Measurements from ENCODE around the gene NTRK1.

GRCh38 chr1:156887317-156887716 lies 26.7 kb downstream of the NTRK1 start:
- TF ChIP-seq CTCF (conservative IDR thresholded peaks at IDR 0.05; ENCODE audit: low read depth, low read length), result no peak
- TF ChIP-seq SMC3 (IDR thresholded peaks at IDR 0.05; ENCODE audit: low read depth, low read length), result no peak
- no peak for TF ChIP-seq RAD21 (IDR thresholded peaks at IDR 0.05; ENCODE audit: low read length)
- TF ChIP-seq RCOR1 (IDR thresholded peaks at IDR 0.05; ENCODE audit: insufficient replicate concordance, low read length), result no peak
- TF ChIP-seq POLR2A (IDR thresholded peaks at IDR 0.05; ENCODE audit: low read depth, low read length), result no peak
- TF ChIP-seq MAFK (IDR thresholded peaks at IDR 0.05; ENCODE audit: low read depth, low read length), result no peak
